IPS DF 6.9 (cell line): ENCODE measurements around the gene PDIA5.

Source experiments
- DNase-seq: peaks from one replicate; pipeline ENCODE4 v3.0.0-alpha.2; 2013; ENCODE audit warnings: low read depth, low spot score
- H3K27ac ChIP-seq: one replicate; pipeline ENCODE4 v1.5.1; 2013; ENCODE audit warnings: low read length, control low read depth
- H3K27me3 ChIP-seq: 2 replicates; pipeline ENCODE4 v1.6.1; 2013; ENCODE audit warnings: mild to moderate bottlenecking, low read length; ENCODE audit not compliant: control insufficient read depth, insufficient read depth
- H3K36me3 ChIP-seq: 2 replicates; pipeline ENCODE4 v1.6.1; 2013; ENCODE audit warnings: low read length; ENCODE audit not compliant: control insufficient read depth, insufficient read depth
- H3K4me1 ChIP-seq: 2 replicates; pipeline ENCODE4 v1.6.1; 2013; ENCODE audit warnings: low read length; ENCODE audit not compliant: control insufficient read depth, insufficient read depth
- H3K4me3 ChIP-seq: 2 replicates; pipeline ENCODE4 v1.5.1; 2013; ENCODE audit warnings: mild to moderate bottlenecking, low read length
- H3K9me3 ChIP-seq: 2 replicates; pipeline ENCODE4 v1.6.1; 2013; ENCODE audit warnings: low read length, inconsistent platforms; ENCODE audit not compliant: control insufficient read depth, insufficient read depth
- WGBS: extraction: QIAGEN DNeasy Blood & Tissue Kit; methylation state at CpG from one replicate; pipeline ENCODE4 v1.1.7; 2013; ENCODE audit warnings: mixed read lengths, missing lambda C conversion rate; ENCODE audit not compliant: insufficient read length, insufficient coverage; 5-methylcytosine and 5-hydroxymethylcytosine counted together

PDIA5 gene

GRCh38 chr3:123066896-123067688 lies at the start of gene PDIA5:
PDIA5 (plus strand) TSS chr3:123067025; CDS start chr3:123067165, 140 bp downstream.
- H3K27ac ChIP-seq, result no peak within 1 kb of the TSS
- H3K4me1 ChIP-seq, result peaks cover 8% of the 10 kb centered on the region; the same call in 1 of the 2 replicates
- no peaks in the 10 kb centered on the region; the same call in 1 of the 2 replicates for H3K27me3 ChIP-seq
- no peaks in the 10 kb centered on the region for H3K9me3 ChIP-seq
- no CpG with 5 or more reads among the region's 72 CpGs for WGBS
- DNase-seq, result peak; percentile 61
- no peaks in the 10 kb centered on the region for H3K36me3 ChIP-seq
- H3K4me3 ChIP-seq, result peak within 1 kb of the TSS; percentile 90

- no CpG with 5 or more reads among the region's 1 CpG for WGBS
- no peaks in the 10 kb centered on the region for H3K27me3 ChIP-seq
- DNase-seq, result no peak
Observed at GRCh38 chr3:123018683-123019082, 48.1 kb upstream of the PDIA5 start.

GRCh38 chr3:123019161-123019560 lies 47.7 kb upstream of the PDIA5 start:
- H3K4me1 ChIP-seq, result peaks cover 10% of the 10 kb centered on the region
- H3K4me3 ChIP-seq, result no peak overlapping the region
- no peak for DNase-seq
- WGBS, result no CpG with 5 or more reads among the region's 3 CpGs
- H3K27me3 ChIP-seq, result no peaks in the 10 kb centered on the region
- H3K9me3 ChIP-seq, result no peaks in the 10 kb centered on the region
- H3K36me3 ChIP-seq, result no peaks in the 10 kb centered on the region
- H3K27ac ChIP-seq, result no peak overlapping the region

More at GRCh38 chr3:123018683-123019082, 48.1 kb upstream of the PDIA5 start:
- peaks cover 9% of the 10 kb centered on the region for H3K4me1 ChIP-seq
- no peaks in the 10 kb centered on the region for H3K36me3 ChIP-seq
- no peaks in the 10 kb centered on the region for H3K9me3 ChIP-seq
- no peak overlapping the region for H3K27ac ChIP-seq
- no peak overlapping the region for H3K4me3 ChIP-seq

GRCh38 chr3:123019591-123019990 lies 47.2 kb upstream of the PDIA5 start:
- DNase-seq, result no peak
- Histone ChIP-seq H3K27ac (no peak overlapping the region), H3K27me3 (no peaks in the 10 kb centered on the region), H3K4me1 (peaks cover 10% of the 10 kb centered on the region), H3K4me3 (no peak overlapping the region), H3K9me3 (no peaks in the 10 kb centered on the region), H3K36me3 (no peaks in the 10 kb centered on the region)
- no CpG with 5 or more reads among the region's 5 CpGs for WGBS

GRCh38 chr3:123020709-123021108 lies 46.1 kb upstream of the PDIA5 start:
- no CpG with 5 or more reads among the region's 3 CpGs for WGBS
- Histone ChIP-seq H3K9me3 (no peaks in the 10 kb centered on the region), H3K4me1 (peaks cover 16% of the 10 kb centered on the region), H3K27me3 (peaks cover 2% of the 10 kb centered on the region; the same call in 1 of the 2 replicates), H3K36me3 (no peaks in the 10 kb centered on the region), H3K4me3 (no peak overlapping the region), H3K27ac (no peak overlapping the region)
- no peak for DNase-seq

- Histone ChIP-seq H3K27ac (no peak overlapping the region), H3K36me3 (no peaks in the 10 kb centered on the region), H3K9me3 (no peaks in the 10 kb centered on the region), H3K4me3 (no peak overlapping the region), H3K27me3 (peaks cover 2% of the 10 kb centered on the region; the same call in 1 of the 2 replicates), H3K4me1 (peaks cover 16% of the 10 kb centered on the region)
- no peak for DNase-seq
- no CpG with 5 or more reads among the region's 7 CpGs for WGBS
Observed at GRCh38 chr3:123021388-123021787, 45.4 kb upstream of the PDIA5 start.

GRCh38 chr3:123021996-123022510 lies 44.8 kb upstream of the PDIA5 start:
- peaks cover 16% of the 10 kb centered on the region for H3K4me1 ChIP-seq
- WGBS, result no CpG with 5 or more reads among the region's 7 CpGs
- H3K9me3 ChIP-seq, result no peaks in the 10 kb centered on the region
- no peaks in the 10 kb centered on the region for H3K36me3 ChIP-seq
- no peak for DNase-seq
- H3K27me3 ChIP-seq, result peaks cover 2% of the 10 kb centered on the region; the same call in 1 of the 2 replicates
- H3K27ac ChIP-seq, result no peak overlapping the region
- no peak overlapping the region for H3K4me3 ChIP-seq

GRCh38 chr3:123024056-123024455 lies 42.8 kb upstream of the PDIA5 start:
- Histone ChIP-seq H3K27me3 (peaks cover 2% of the 10 kb centered on the region; the same call in 1 of the 2 replicates), H3K36me3 (no peaks in the 10 kb centered on the region), H3K4me3 (no peak overlapping the region), H3K4me1 (peaks cover 16% of the 10 kb centered on the region), H3K27ac (no peak overlapping the region), H3K9me3 (no peaks in the 10 kb centered on the region)
- no CpG with 5 or more reads among the region's 1 CpG for WGBS
- DNase-seq, result no peak

- no peak overlapping the region for H3K27ac ChIP-seq
- peaks cover 15% of the 10 kb centered on the region for H3K4me1 ChIP-seq
- no peaks in the 10 kb centered on the region for H3K36me3 ChIP-seq
- no peak for DNase-seq
- no CpG with 5 or more reads among the region's 33 CpGs for WGBS
- peaks cover 2% of the 10 kb centered on the region; the same call in 1 of the 2 replicates for H3K27me3 ChIP-seq
- H3K9me3 ChIP-seq, result no peaks in the 10 kb centered on the region
- peak overlapping the region; percentile 88; the same call in 1 of the 2 replicates for H3K4me3 ChIP-seq
Observed at GRCh38 chr3:123025642-123026521, 40.9 kb upstream of the PDIA5 start.
